Medulla oblongata (tissue), 1 donor: ENCODE measurements around the gene KHDC3L.

ENCODE experiments used
- DNase-seq: peaks from one replicate; pipeline ENCODE4 v3.0.0-alpha.2; 2015; ENCODE audit errors: extremely low spot score

KHDC3L gene, protein sequence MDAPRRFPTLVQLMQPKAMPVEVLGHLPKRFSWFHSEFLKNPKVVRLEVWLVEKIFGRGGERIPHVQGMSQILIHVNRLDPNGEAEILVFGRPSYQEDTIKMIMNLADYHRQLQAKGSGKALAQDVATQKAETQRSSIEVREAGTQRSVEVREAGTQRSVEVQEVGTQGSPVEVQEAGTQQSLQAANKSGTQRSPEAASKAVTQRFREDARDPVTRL

GRCh38 chr6:73362358-73362757 lies at the start of gene KHDC3L:
TSS of gene KHDC3L (plus strand) at chr6:73362658. CDS start at chr6:73362730, 72 bp downstream.
- DNase-seq, result no peak

- no peak for DNase-seq
Measured at GRCh38 chr6:73314577-73315492, 47.6 kb upstream of the KHDC3L start.

- no peak for DNase-seq
Measured at GRCh38 chr6:73323323-73323722, 39.1 kb upstream of the KHDC3L start.

DNA sequence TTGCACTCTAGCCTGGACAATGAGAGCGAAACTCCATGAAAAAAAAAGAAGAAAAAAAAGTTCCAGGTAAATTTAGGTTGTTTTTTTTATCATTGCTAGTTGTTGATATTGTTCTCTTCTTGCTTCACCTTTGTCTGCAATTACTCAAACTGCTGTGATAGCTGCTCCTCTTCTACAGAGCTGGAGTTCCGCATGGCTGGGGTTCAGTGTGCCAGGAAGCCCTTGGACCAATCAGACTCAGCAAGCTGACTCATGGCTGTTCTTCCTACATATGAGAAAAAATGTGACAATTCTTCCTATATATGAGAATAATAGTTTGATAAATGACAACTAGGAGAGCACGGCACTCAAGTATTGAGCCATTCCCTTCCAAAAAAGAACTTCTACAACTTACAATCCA lies 36.8 kb upstream of the KHDC3L start:
- DNase-seq, result no peak

DNA sequence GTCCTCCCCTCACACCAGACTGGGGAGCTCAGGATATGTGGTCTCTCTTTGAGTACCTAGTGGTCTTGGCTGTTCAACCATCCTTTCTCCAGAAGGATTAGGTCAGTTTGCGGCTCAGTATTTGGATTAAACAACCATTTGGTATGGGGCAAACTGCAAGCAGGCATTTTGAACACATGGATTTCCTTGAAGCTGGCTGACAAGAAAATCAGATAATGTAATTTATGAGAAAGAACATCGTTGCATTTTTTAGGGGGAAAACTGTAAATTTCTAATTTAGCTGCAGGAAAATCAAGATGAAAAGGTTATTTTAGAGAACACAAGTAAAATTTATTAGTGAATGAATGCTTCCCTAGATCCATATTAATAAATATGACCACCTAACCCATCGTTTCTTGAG lies 33.7 kb upstream of the KHDC3L start:
- no peak for DNase-seq

GRCh38 chr6:73329201-73329600 lies 33.3 kb upstream of the KHDC3L start:
- no peak for DNase-seq

DNA sequence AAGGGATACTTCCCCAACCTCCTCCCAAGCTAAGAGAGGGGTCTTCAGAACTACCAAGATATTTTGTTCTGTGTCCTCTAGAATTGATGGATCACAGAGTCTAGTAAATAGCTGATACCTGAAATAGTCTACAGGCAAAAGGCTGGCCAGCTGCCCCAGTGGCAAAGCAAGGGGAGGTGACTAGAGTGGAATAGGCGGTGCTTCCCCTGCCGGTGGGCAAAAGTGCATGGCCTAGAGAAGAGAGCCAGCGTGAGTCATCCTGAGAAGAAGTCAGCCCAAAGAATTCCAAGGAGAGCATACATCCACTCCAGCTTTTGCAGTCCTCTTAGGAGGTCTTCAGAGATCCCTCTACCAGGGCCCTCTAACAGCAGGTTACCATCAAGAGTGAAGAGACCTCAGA lies 23.1 kb upstream of the KHDC3L start:
- DNase-seq, result no peak

- DNase-seq, result no peak
Measured at GRCh38 chr6:73340048-73340447, 22.4 kb upstream of the KHDC3L start.

DNA sequence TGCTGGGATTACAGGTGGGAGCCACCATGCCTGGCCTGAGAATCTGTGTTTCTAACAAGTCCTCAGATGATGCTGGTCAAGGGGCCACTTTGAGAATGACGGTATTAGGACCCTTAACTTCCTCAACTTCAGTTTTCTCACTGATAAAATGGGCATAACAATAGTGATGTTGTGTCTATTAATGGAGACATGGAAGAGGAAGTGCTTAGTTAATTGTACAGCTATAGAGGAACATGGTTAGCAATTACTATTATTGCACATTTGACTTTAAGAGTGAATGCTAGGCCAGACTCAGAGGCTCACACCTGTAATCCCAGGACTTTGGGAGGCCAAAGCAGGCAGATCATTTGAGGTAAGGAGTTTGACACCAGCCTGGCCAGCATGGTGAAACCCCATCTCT lies 21.1 kb upstream of the KHDC3L start:
- no peak for DNase-seq

DNA sequence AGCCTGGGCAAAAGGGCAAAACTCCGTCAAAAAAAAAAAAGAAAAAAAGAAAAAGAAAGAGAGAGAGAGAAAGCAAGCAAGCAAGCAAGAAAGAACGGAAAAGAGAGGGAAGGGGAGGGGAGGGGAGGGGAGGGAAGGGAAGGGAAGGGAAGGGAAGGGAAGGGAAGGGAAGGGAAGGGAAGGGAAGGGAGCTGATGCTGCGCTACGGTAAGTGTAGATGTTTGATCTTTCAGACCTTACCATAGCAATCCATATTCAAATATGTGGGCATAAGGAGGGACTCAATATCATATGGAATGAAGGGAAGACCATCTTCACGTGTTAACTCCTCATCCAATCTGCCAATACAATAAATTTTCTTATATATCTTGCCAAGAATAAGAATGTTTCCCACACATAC lies 20.3 kb upstream of the KHDC3L start:
- no peak for DNase-seq

GRCh38 chr6:73343164-73343563 lies 19.3 kb upstream of the KHDC3L start:
- no peak for DNase-seq

- DNase-seq, result no peak
Measured at GRCh38 chr6:73348550-73349204, 13.8 kb upstream of the KHDC3L start.

- DNase-seq, result no peak
Measured at GRCh38 chr6:73349311-73349710, 13.1 kb upstream of the KHDC3L start.

DNA sequence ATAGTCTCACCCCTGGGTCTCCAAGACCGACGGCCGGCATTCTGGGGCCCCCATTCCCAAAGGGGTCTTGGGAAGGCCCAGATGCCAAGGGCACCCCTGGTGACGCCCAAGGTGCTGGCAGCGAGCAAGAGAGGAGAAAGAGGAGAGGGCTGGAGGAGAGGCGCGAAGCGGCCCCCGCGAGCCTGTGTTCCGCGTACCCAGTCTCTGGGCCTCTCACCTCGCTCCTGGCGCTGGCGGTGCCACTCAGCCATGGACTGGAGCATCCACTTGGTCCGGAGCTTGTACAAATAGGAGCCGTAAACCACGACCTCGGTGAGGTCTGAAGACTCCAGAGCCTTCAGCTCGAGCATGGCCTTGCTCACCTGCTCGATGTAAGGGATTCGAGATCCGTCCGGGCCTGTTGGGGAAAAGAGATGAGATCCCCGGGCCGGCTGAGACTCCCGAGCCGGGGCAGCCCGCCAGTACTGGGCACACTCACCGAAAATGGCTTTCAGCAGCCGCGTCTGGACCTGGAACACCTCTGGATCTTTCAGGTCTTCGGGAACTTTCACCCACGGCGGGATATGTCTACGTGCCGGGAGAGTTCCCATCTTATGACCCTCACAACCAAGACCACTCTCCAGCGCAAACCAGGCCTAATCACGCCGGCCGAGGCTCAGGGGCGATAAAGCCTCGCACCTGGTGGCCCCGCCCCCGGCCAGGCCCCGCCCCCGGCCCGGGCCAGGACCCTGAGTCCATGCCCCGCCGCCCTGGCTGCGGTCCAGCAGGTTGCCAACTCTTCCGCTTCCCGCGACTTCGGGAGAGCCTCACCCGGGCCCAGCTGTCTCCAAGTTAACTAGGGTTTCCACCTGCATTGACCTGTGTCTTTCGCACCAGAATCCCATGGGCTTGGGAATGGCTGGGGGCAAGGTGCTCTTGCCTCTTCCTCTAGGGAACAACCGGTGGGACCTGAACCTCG lies 8.5 kb upstream of the KHDC3L start, which contains the start of gene DPPA5:
DPPA5 (minus strand) TSS at position 641 of the 958 bp plus-strand sequence; CDS start at position 590, 51 bp downstream.
- no peak for DNase-seq

DNA sequence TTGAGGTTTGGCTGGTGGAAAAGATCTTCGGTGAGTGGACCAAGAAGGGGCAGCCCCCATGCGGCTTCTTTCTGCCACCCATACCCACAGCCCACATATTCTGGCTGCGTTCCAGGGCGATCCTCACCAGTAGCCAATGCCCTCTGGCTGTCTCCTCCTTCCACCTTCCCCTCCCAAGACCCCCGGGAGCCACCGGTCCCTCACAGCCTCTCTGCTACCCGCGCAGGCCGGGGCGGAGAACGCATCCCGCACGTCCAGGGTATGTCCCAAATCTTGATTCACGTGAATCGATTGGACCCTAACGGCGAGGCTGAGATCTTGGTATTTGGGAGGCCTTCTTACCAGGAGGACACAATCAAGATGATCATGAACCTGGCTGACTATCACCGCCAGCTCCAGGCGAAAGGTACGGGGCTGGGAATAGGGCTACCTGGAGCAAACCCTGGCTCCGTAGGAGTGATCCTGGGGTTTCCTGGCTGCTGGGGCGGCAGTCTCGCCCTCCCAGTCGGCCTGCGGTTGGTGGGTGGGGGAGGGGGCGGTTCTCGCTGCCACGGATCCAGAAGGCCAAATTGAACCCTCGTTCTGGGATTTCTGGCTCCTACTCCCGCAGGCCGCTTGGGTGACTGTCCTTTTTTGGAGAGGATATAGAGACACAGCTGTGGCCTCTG lies 545 bp downstream of the KHDC3L start:
- DNase-seq, result no peak

DNA sequence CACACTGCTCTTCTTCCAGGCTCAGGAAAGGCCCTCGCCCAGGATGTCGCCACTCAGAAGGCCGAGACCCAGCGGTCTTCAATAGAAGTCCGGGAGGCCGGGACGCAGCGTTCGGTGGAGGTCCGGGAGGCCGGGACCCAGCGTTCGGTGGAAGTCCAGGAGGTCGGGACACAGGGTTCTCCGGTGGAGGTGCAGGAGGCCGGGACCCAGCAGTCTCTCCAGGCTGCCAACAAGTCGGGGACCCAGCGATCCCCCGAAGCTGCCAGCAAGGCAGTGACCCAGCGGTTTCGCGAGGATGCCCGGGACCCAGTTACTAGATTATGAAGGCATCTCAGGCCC lies 1.0 kb downstream of the KHDC3L start:
- DNase-seq, result no peak

- no peak for DNase-seq
Measured at GRCh38 chr6:73364121-73364520, 1.7 kb downstream of the KHDC3L start.

DNA sequence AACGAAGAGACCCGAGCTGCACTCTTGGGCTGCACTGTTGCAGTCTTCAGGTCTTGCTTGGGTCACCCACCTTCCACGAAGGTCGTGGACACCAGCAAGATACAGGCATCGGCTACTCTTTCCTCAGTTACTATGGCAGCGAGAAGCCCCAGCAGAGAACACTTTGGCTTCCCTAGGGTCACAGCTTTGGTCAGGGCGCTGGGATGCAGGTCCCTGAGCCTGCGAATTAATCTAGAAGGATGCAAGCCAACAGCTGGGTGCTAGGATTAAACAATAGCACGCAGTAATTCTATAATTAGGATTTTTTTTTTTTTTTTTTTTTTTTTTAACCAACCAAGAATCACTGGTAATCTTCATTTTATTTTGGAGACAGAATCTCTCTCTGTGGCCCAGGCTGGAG lies 2.1 kb downstream of the KHDC3L start:
- no peak for DNase-seq

DNA sequence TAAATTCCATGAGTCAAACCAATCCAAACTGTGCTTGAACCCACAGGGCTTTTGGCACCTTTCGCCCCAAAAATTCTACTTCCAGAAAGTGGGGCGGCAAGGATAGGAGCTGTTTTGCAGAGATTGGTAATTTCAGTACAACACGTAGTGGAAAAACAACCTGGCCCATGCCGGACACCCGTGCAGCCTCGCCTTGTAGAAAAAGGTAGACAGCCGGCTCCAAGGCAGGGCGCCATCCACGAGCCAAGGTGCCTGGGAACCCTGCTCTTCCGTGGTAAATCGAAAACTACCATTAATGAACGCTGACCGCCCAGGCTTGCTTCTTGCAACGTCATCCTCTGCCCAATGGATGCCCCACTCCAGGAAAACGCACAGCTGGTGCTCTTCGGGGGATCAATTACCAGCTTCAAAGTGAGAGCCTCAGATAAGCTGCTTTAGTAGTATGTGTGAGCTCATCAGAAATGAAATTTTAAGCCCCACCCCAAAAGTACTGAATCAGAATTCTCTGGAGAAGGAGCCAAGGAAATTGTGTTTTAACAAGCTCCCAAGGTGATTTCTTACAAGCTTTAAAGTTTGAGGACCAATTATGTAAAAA lies 5.4 kb downstream of the KHDC3L start:
- DNase-seq, result no peak

DNA sequence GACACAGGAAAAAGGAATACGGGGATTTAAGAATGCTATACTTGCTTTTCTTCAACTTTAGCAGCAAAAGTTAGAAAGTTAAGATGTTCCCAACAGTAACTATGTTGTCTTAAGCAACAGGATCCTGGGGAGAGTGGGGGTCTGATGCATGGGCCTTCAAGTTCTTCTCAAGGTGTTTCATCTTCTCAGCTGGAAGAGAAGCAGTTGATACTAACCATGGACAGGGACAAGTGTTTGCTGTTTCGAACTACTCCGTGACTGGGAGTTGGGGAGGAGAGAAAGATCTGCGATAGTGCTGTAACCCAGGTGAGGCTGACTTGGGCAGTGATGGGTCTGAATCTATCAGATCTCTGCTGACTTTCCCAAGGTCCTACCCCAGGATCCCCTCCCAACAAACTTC lies 6.2 kb downstream of the KHDC3L start:
- no peak for DNase-seq

DNA sequence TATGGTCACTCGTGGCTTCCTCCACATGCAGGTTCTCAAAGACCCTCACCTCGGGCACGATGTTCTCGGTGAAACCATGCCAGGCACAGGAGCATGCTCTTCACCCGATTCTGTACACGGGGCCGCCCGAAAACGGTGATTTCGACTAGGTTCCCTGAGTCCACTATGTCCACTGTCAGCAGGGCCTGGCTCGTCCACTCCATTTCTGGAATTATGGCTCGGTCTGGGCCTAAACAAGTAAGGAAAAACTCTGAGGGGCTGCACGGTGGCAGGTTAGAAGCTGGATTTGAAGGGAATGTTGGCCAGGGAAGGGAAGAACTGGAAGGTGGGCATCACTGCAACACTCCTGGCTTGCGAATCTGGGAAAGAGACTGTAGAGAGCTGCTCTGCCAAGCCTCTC lies 6.7 kb downstream of the KHDC3L start:
- DNase-seq, result no peak
